A673 (cell line): ENCODE data around the gene DDX39B.

Experiments
- EZH2 ChIP-seq: fragments of 200-600 bp; sonication (generic); IDR thresholded peaks from 2 replicates; pipeline ENCODE4 v1.6.1; 2017; ENCODE audit warnings: borderline replicate concordance, low read depth, mild to moderate bottlenecking, mixed read lengths, antibody characterized with exemption, low read length; ENCODE audit not compliant: poor library complexity, severe bottlenecking
- TF ChIP-seq, protein P1 (sequence below): fragments of 300-800, 200-600 bp; sonication (generic); conservative IDR thresholded peaks from 2 replicates; pipeline ENCODE4 v1.5.1; 2017; ENCODE audit warnings: low read depth, mild to moderate bottlenecking, antibody characterized with exemption, low read length, moderate library complexity, mixed read lengths

DNA sequence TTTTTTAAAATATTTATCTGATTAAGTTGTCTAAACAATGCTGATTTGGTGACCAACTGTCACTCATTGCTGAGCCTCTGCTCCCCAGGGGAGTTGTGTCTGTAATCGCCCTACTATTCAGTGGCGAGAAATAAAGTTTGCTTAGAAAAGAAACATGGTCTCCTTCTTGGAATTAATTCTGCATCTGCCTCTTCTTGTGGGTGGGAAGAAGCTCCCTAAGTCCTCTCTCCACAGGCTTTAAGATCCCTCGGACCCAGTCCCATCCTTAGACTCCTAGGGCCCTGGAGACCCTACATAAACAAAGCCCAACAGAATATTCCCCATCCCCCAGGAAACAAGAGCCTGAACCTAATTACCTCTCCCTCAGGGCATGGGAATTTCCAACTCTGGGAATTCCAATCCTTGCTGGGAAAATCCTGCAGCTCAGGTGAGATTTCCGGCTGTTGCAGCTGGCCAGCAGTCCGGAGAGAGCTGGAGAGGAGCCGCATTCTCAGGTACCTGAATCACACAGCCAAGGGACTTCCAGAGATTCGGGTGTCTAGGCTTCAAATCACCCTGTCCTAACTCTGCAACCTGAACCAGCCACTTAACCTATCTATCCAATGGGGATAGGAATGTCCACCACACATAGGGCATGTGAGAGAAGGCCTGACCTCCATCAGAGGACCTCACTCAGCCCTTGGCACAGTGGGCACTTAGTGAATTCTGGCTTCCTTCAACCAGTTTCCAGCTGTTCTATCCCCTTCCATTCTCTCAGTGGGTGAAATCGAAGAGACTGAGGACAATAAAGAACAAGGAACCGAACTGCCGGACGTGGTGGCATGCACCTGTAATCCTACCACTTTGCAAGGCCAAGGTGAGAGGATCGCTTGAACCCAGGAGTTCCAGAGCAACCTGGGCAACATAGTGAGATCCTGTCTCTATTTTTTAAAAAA is 36.6 kb upstream of the DDX39B start:
- TF ChIP-seq, protein P1, sequence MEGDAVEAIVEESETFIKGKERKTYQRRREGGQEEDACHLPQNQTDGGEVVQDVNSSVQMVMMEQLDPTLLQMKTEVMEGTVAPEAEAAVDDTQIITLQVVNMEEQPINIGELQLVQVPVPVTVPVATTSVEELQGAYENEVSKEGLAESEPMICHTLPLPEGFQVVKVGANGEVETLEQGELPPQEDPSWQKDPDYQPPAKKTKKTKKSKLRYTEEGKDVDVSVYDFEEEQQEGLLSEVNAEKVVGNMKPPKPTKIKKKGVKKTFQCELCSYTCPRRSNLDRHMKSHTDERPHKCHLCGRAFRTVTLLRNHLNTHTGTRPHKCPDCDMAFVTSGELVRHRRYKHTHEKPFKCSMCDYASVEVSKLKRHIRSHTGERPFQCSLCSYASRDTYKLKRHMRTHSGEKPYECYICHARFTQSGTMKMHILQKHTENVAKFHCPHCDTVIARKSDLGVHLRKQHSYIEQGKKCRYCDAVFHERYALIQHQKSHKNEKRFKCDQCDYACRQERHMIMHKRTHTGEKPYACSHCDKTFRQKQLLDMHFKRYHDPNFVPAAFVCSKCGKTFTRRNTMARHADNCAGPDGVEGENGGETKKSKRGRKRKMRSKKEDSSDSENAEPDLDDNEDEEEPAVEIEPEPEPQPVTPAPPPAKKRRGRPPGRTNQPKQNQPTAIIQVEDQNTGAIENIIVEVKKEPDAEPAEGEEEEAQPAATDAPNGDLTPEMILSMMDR = no peak
- no peak for TF ChIP-seq EZH2
